Liver (tissue), 9 donors: ENCODE data around the gene NAXD. TPM values are rescaled to one million over a fixed set of nuclear protein-coding genes. Genes with fewer than 3 reads are reported as not detected.
"Not testable (repeated sequence)": the region's sequence is repeated elsewhere in the genome, so short reads cannot be mapped to it uniquely, and the experiment has no call there.

Source experiments
- DNase-seq: peaks from one replicate; pipeline ENCODE4 v3.0.0-alpha.2; 2017; ENCODE audit warnings: low spot score
- H3K27ac ChIP-seq, 2 donors: one replicate each; pipeline ENCODE4 v1.7.0; 2013; ENCODE audit warnings: inconsistent platforms in 2 of 2, low read length in 2 of 2, control low read depth in 1 of 2, low read depth in 1 of 2, mild to moderate bottlenecking in 1 of 2
- H3K27me3 ChIP-seq, 4 donors: one replicate each; pipeline versions ENCODE4 v1.6.1 to v1.7.0; 2013; ENCODE audit warnings: low read length in 3 of 4, inconsistent platforms in 1 of 4, mild to moderate bottlenecking in 1 of 4, moderate library complexity in 1 of 4; ENCODE audit not compliant: control insufficient read depth in 4 of 4, insufficient read depth in 4 of 4
- H3K36me3 ChIP-seq, 4 donors: one replicate each; pipeline versions ENCODE4 v1.6.1 to v1.7.0; 2013; ENCODE audit warnings: low read length in 3 of 4, mild to moderate bottlenecking in 3 of 4, low read depth in 1 of 4, moderate library complexity in 1 of 4; ENCODE audit not compliant: control insufficient read depth in 4 of 4, insufficient read depth in 3 of 4
- H3K4me1 ChIP-seq, 4 donors: one replicate each; pipeline versions ENCODE4 v1.6.1 to v1.7.0; 2013; ENCODE audit warnings: low read length in 3 of 4, mild to moderate bottlenecking in 3 of 4, moderate library complexity in 1 of 4; ENCODE audit not compliant: control insufficient read depth in 4 of 4, insufficient read depth in 4 of 4
- H3K4me3 ChIP-seq, 3 donors: one replicate each; pipeline versions ENCODE4 v1.6.1 to v1.7.0; 2013; ENCODE audit warnings: low read length in 3 of 3, control low read depth in 1 of 3, low read depth in 1 of 3, mild to moderate bottlenecking in 1 of 3
- H3K9ac ChIP-seq, 2 donors: one replicate each; pipeline ENCODE4 v1.7.0; 2013; ENCODE audit warnings: low read length in 2 of 2, mild to moderate bottlenecking in 2 of 2, moderate library complexity in 2 of 2, control low read depth in 1 of 2, low read depth in 1 of 2
- H3K9me3 ChIP-seq, 4 donors: one replicate each; pipeline versions ENCODE4 v1.6.1 to v1.7.0; 2013; ENCODE audit warnings: low read length in 3 of 4; ENCODE audit not compliant: control insufficient read depth in 4 of 4
- ATF3 ChIP-seq: IDR thresholded peaks from 2 replicates; pipeline ENCODE4 v1.6.1; 2016; ENCODE audit warnings: antibody characterized with exemption
- CTCF ChIP-seq: fragments of 150-350 bp; IDR thresholded peaks from 2 replicates; pipeline ENCODE4 v1.5.1; 2017; ENCODE audit warnings: improper control_type of control experiment, low read depth, low read length; ENCODE audit not compliant: missing input control
- EGR1 ChIP-seq, 2 donors: IDR thresholded peaks; 2 replicates each; pipeline ENCODE4 v1.6.1; 2016 to 2018; ENCODE audit warnings: antibody characterized with exemption in 2 of 2, low read depth in 2 of 2
- GABPA ChIP-seq, 2 donors: IDR thresholded peaks in 1 of 2; conservative IDR thresholded peaks in 1 of 2; 2 replicates each; pipeline ENCODE4 v1.6.1; 2016; ENCODE audit warnings: antibody characterized with exemption in 2 of 2, mild to moderate bottlenecking in 1 of 2, moderate library complexity in 1 of 2
- HNF4A ChIP-seq, 2 donors: conservative IDR thresholded peaks; 2 replicates each; pipeline ENCODE4 v1.6.1; 2016; ENCODE audit warnings: antibody characterized with exemption in 2 of 2, mild to moderate bottlenecking in 2 of 2
- JUND ChIP-seq, 2 donors: IDR thresholded peaks; 2 replicates each; pipeline ENCODE4 v1.6.1; 2016; ENCODE audit warnings: antibody characterized with exemption in 2 of 2
- RAD21 ChIP-seq, 2 donors: IDR thresholded peaks; 2 replicates each; pipeline ENCODE4 v1.6.1; 2016; ENCODE audit warnings: antibody characterized with exemption in 2 of 2, mild to moderate bottlenecking in 2 of 2
- REST ChIP-seq: IDR thresholded peaks from 2 replicates; pipeline ENCODE4 v1.6.1; 2016; ENCODE audit warnings: antibody characterized with exemption, mild to moderate bottlenecking
- RXRA ChIP-seq, 2 donors: IDR thresholded peaks; 2 replicates each; pipeline ENCODE4 v1.6.1; 2017 to 2018; ENCODE audit warnings: antibody characterized with exemption in 2 of 2, mild to moderate bottlenecking in 1 of 2
- SP1 ChIP-seq: IDR thresholded peaks from 2 replicates; pipeline ENCODE4 v1.6.1; 2018; ENCODE audit warnings: antibody characterized with exemption, mild to moderate bottlenecking
- YY1 ChIP-seq: IDR thresholded peaks from 2 replicates; pipeline ENCODE4 v1.6.1; 2016; ENCODE audit warnings: antibody characterized with exemption, mild to moderate bottlenecking
- ZBTB33 ChIP-seq: IDR thresholded peaks from 2 replicates; pipeline ENCODE4 v1.6.1; 2016; ENCODE audit warnings: antibody characterized with exemption
- WGBS: extraction: QIAGEN DNeasy Blood & Tissue Kit; methylation state at CpG from one replicate; pipeline ENCODE4 v1.1.7; 2013; 5-methylcytosine and 5-hydroxymethylcytosine counted together
- polyA plus RNA-seq, 2 donors: library from polyadenylated mRNA; stranded (reverse) in 1 of 2; unstranded in 1 of 2; fragments of 200-250 nt in 1 of 2; fragments of >200 nt in 1 of 2; fragmentation: Nextera tagmentation in 1 of 2; extraction: Ambion mirVana in 1 of 2; gene quantifications; one replicate each; pipeline versions ENCODE4 v1.2.1 to v1.2.3, GENCODE V29; 2013 to 2015
- total RNA-seq, 2 donors: library from RNA; depleted of rRNA; stranded (reverse); fragments of >200 nt; gene quantifications; one replicate each; pipeline ENCODE4 v1.2.3, GENCODE V29; 2014
- donor health status: healthy.
- donor health status: healthy.
- donor health status: healthy.
- donor health status: healthy.
- donor health status: healthy.

The NAXD gene
- total and polyA plus RNA-seq, 4 donors, result 19.0 to 40.5 (median 27.6) TPM

GRCh38 chr13:110669036-110669435, 53.7 kb downstream of the NAXD start (continued):
- TF ChIP-seq ZBTB33, result no peak

- not testable (repeated sequence) for H3K9me3 ChIP-seq, DNase-seq, H3K9ac ChIP-seq, H3K4me1 ChIP-seq, H3K4me3 ChIP-seq, H3K27ac ChIP-seq, H3K27me3 ChIP-seq
- H3K36me3 ChIP-seq, result peaks cover 2 to 20% (median 15%) of the 10 kb centered on the region in 4 donors
- 95% methylated on average over 11 of the region's 11 CpGs for WGBS
Observed at GRCh38 chr13:110669814-110670213, 54.5 kb downstream of the NAXD start.

- TF ChIP-seq SP1, result no peak
- no peak for TF ChIP-seq ZBTB33
- TF ChIP-seq REST, result no peak
- no peak for TF ChIP-seq RXRA (IDR thresholded peaks at IDR 0.05)
- TF ChIP-seq JUND (IDR thresholded peaks at IDR 0.05), result no peak
- no peak for TF ChIP-seq GABPA (IDR thresholded peaks at IDR 0.05 in 1 of 2, conservative IDR thresholded peaks at IDR 0.05 in 1 of 2)
- no peak for TF ChIP-seq CTCF
- TF ChIP-seq ATF3, result no peak
- TF ChIP-seq EGR1 (IDR thresholded peaks at IDR 0.05; ENCODE audit: low read depth in 2 of 2), result no peak
- TF ChIP-seq YY1, result no peak
- TF ChIP-seq HNF4A (conservative IDR thresholded peaks at IDR 0.05), result no peak
- TF ChIP-seq RAD21 (IDR thresholded peaks at IDR 0.05), result no peak
- no peak for DNase-seq
- whole genome bisulfite sequencing, result 92% methylated on average over 28 of the region's 28 CpGs
- Histone ChIP-seq H3K4me1 (no peaks in the 10 kb centered on the region), H3K9me3 (no peaks in the 10 kb centered on the region), H3K4me3 (no peak overlapping the region), H3K27me3 (no peaks in the 10 kb centered on the region), H3K36me3 (peaks cover 9 to 25% (median 12%) of the 10 kb centered on the region in 4 donors), H3K27ac (no peak overlapping the region), H3K9ac (no peak overlapping the region)
Observed at GRCh38 chr13:110676595-110677587, 61.5 kb downstream of the NAXD start.
